ENCODE data around the gene CTTNBP2.

Gene CTTNBP2

DNA sequence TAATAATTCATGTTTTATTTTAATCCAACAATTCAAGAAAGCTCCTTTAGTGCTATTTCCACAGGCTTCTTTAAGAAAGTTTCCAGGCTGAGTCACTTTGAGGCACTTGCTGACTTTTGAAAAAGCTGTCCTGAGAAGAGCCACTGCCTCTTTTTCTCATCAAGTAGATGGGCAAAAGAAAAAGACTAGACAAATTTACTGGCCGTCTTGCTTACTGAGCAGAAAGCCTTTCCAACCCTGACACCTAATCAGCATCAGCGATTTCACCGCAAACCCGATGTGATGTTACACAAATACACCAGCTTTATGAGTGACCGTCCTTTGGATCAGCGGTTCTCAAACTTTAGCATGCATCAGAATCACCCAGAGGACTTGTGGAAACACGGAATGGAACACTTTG, 24.3 kb downstream of the CTTNBP2 start:
- ChIA-PET POLR2A (no interaction called here), CTCF (no interaction called here)
- TF ChIP-seq, protein P1, sequence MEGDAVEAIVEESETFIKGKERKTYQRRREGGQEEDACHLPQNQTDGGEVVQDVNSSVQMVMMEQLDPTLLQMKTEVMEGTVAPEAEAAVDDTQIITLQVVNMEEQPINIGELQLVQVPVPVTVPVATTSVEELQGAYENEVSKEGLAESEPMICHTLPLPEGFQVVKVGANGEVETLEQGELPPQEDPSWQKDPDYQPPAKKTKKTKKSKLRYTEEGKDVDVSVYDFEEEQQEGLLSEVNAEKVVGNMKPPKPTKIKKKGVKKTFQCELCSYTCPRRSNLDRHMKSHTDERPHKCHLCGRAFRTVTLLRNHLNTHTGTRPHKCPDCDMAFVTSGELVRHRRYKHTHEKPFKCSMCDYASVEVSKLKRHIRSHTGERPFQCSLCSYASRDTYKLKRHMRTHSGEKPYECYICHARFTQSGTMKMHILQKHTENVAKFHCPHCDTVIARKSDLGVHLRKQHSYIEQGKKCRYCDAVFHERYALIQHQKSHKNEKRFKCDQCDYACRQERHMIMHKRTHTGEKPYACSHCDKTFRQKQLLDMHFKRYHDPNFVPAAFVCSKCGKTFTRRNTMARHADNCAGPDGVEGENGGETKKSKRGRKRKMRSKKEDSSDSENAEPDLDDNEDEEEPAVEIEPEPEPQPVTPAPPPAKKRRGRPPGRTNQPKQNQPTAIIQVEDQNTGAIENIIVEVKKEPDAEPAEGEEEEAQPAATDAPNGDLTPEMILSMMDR (IDR thresholded peaks at IDR 0.05; ENCODE audit: control extremely low read depth, extremely low read depth, low read depth, missing control alignments): no peak
- no peak for DNase-seq (ENCODE audit: extremely low spot score)

GRCh38 chr7:117844678-117845077, 28.6 kb downstream of the CTTNBP2 start:
- POLR2A ChIA-PET: no interaction called here
- CTCF ChIA-PET: interaction anchor here (1.7 kb wide), 1 partner anchor 15 kb away, joined by 3 read pairs; no protein-coding TSS in a partner anchor
- TF ChIP-seq, protein P1 (IDR thresholded peaks at IDR 0.05; ENCODE audit: control extremely low read depth, extremely low read depth, low read depth, missing control alignments): no peak
- DNase-seq (ENCODE audit: extremely low spot score): no peak

DNA sequence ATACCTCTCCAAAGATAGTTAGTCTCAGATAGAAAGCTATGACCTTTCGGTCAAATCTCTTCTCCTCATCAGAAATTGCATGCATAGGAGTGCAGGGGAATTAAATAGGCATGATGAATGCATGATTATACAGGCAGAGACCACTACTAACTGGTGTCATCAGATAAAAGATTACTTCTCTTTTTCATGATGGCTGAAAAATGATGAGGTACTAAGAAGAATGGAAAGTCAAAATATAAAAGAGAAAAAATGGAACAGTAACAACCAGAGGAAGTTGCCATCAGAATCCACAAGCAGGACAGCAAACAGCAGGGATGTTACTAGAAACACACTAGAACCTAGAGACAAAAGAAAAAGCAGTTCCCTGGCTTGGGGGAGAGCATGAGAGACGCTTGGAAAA, 31.6 kb downstream of the CTTNBP2 start:
- TF ChIP-seq, protein P1 (IDR thresholded peaks at IDR 0.05; ENCODE audit: control extremely low read depth, extremely low read depth, low read depth, missing control alignments): no peak
- no peak for DNase-seq (ENCODE audit: extremely low spot score)
- ChIA-PET CTCF (interaction anchor here (1.0 kb wide), 1 partner anchor 10 kb away, joined by 3 read pairs; no protein-coding TSS in a partner anchor), POLR2A (no interaction called here)

- TF ChIP-seq, protein P1 (IDR thresholded peaks at IDR 0.05; ENCODE audit: control extremely low read depth, extremely low read depth, low read depth, missing control alignments): no peak
- CTCF ChIA-PET: interaction anchor here (1.0 to 1.8 kb wide), 2 partner anchors 9 to 81 kb away, joined by 3 read pairs; no protein-coding TSS in a partner anchor
- POLR2A ChIA-PET: no interaction called here
- DNase-seq (ENCODE audit: extremely low spot score): no peak
These were observed 32.2 kb downstream of the CTTNBP2 start for GRCh38 chr7:117841011-117841410.

GRCh38 chr7:117839507-117839906, 33.7 kb downstream of the CTTNBP2 start:
- CTCF ChIA-PET: interaction anchor here (1.6 to 1.8 kb wide), 3 partner anchors 10 to 313 kb away, joined by 3 to 4 read pairs (median 4); no protein-coding TSS in a partner anchor
- TF ChIP-seq, protein P1 (IDR thresholded peaks at IDR 0.05; ENCODE audit: control extremely low read depth, extremely low read depth, low read depth, missing control alignments): no peak
- DNase-seq (ENCODE audit: extremely low spot score): no peak
- POLR2A ChIA-PET: no interaction called here

DNA sequence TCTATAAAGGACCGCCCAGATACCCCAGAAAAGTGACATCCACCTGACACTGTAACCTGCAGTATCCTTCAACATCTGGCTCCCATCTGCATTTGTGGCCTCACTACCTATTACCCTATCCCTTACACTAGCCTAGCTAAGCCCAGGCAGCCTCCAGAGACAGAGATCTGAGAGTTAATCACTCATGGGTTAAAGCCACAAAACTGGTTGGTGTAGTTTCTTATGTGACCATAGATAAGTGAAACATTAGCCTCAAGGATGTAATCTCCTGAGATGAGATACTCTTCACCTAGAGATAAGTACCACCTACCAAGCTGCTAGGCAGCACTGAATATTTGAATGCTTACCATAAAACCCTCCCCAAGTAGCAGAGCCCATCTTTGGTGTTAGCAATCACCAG, 35.4 kb downstream of the CTTNBP2 start:
- DNase-seq (ENCODE audit: extremely low spot score): no peak
- ChIA-PET CTCF (interaction anchor here (1.6 kb wide), 1 partner anchor 8 kb away, joined by 4 read pairs; no protein-coding TSS in a partner anchor), POLR2A (no interaction called here)
- TF ChIP-seq, protein P1 (IDR thresholded peaks at IDR 0.05; ENCODE audit: control extremely low read depth, extremely low read depth, low read depth, missing control alignments): no peak
